Stimulated activated CD4-positive, alpha-beta T cell treated with anti-CD3 and anti-CD28 coated beads, Interleukin-15, amount 100 ng/mL, for 24 hours (primary cell): ENCODE results near the gene IFNL4.
"Not testable (repeated sequence)": the region's sequence is repeated elsewhere in the genome, so short reads cannot be mapped to it uniquely, and the experiment has no call there.

Experiments used
- DNase-seq: peaks from one replicate; pipeline ENCODE4 v3.0.0-alpha.2; 2020

IFNL4 gene

DNA sequence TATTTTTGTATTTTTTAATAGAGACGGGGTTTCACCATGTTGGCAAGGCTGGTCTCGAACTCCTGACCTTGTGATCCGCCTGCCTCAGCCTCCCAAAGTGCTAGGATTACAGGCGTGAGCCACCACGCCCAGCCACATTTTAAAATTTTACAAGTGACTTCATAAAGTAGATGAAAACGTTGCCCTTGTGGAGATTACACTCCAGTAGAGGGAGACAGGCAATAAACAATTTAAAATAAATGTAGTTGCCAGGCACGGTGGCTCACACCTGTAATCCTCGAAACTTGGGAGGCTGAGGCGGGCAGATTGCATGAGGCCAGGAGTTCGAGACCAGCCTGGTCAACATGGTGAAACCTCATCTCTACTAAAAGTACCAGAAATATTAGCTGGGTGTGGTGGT, 29.5 kb downstream of the IFNL4 start:
- DNase-seq, result not testable (repeated sequence)

DNA sequence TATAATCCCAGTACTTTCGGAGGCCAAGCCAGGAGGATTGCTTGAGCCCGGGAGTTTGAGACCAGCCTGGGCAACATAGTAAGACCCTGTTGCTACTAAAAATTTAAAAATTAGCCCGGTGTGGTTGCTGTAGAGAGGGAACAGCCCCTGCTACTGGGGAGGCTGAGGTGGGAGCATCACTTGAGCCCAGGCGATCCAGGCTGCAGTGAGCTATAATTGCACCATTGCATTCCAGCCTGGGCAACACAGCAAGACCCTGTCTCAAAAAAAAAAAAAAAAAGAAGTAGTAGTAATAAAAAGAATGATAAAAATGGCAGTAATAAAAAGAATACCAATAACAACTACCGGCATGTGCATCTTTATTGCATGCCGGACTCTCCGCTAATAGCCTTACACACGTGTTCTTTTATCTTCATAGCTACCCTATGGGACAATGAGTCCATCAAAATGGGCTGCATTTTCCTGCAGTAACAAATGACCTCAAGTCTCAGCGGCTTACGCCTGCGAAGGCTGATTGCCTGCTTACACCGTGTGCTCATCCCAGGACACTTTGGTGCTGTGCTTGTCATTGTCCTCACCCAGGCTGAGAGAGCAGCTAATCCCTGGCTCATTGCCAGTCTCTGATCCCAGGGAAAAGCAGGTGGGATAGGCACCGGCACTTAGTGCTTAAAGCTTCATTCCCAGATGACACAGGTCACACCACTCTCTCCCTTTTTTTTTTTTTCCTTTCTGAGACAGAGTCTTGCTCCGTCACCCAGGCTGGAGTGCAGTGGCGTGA, 30.2 kb downstream of the IFNL4 start:
- DNase-seq, result no peak

DNA sequence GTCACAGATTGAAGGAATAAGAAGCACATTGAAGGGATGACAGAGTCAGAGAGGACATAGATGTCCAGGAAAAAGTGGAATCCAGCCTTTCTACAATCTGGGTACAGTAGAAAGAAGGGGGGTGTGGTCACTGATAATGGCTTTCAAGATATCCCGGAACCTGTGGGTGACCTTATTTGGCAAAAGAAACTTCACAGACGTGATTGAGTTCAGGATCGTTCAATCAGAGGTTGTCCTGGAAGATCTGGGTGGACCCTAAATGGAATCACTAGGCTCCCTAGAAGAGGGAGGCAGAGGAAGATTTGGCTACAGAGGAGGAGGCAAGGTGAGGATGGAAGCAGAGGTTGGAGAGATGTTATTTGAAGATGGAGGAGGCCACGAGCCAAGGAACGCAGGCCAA, 31.6 kb downstream of the IFNL4 start:
- no peak for DNase-seq

DNA sequence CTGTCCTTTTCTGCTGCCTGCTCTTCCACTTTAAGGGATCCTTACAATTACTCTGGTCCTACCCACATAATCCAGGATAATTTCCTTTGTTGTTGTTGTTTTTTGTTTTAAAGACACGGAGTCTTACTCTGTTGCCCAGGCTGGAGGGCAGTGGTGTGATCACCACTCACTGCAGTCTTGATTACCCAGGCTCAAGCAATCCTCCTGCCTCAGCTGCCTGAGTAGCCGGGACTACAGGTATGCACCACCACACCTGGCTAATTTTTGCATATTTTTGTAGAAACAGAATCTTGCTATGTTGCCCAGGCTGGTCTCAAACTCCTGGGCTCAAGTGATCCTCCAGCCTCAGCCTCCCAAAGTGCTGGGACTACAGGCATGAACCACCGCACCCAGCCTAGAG, 33.3 kb downstream of the IFNL4 start:
- not testable (repeated sequence) for DNase-seq

- DNase-seq, result peak; percentile 75
Observed at GRCh38 chr19:39212375-39212742, 36.3 kb downstream of the IFNL4 start.

GRCh38 chr19:39211731-39212374, 36.8 kb downstream of the IFNL4 start:
- no peak for DNase-seq

- no peak for DNase-seq
Observed at GRCh38 chr19:39209196-39209595, 39.5 kb downstream of the IFNL4 start.

- no peak for DNase-seq
Observed at GRCh38 chr19:39208175-39208795, 40.4 kb downstream of the IFNL4 start.

DNA sequence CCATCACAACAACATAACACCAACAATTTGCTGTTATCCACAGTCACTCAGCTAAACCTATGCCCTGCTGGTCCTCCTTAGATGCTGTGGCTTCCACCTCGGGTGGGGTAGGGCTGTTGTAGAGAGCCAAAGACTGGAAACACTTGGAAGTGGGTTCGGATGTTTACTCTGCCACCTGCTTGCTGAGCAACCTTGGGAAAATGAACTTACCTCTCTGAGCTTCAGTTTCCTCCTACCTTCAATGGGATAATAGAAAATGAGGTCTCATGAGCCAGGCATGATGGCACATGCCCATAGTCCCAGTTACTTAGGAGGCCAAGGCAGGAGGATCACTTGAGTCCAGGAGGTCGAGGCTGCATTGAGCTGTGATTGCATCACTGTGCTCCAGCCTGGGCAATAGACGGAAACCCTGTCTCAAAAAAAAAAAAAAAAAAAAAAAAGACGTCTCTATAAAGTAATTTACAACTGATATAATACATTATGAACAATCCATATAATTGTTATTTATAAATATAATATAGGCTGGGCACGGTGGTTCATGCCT, 41.3 kb downstream of the IFNL4 start:
- DNase-seq, result no peak

- DNase-seq, result no peak
Observed at GRCh38 chr19:39206122-39206521, 42.5 kb downstream of the IFNL4 start.

DNA sequence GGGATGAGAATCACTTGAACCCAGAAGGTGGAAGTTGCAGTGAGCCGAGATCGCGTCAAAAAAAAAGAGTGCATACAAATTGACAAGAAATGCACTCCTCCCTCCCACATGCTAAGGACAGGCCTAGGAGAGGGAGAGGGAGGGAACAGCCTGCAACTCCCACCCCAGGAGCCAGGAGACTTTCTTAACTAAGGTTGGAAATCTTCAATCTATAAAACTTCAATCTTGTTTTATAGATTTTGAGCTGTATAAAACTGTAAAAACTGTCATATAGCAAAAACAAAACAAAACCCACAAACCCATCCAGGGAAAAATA, 43.2 kb downstream of the IFNL4 start:
- DNase-seq, result no peak

DNA sequence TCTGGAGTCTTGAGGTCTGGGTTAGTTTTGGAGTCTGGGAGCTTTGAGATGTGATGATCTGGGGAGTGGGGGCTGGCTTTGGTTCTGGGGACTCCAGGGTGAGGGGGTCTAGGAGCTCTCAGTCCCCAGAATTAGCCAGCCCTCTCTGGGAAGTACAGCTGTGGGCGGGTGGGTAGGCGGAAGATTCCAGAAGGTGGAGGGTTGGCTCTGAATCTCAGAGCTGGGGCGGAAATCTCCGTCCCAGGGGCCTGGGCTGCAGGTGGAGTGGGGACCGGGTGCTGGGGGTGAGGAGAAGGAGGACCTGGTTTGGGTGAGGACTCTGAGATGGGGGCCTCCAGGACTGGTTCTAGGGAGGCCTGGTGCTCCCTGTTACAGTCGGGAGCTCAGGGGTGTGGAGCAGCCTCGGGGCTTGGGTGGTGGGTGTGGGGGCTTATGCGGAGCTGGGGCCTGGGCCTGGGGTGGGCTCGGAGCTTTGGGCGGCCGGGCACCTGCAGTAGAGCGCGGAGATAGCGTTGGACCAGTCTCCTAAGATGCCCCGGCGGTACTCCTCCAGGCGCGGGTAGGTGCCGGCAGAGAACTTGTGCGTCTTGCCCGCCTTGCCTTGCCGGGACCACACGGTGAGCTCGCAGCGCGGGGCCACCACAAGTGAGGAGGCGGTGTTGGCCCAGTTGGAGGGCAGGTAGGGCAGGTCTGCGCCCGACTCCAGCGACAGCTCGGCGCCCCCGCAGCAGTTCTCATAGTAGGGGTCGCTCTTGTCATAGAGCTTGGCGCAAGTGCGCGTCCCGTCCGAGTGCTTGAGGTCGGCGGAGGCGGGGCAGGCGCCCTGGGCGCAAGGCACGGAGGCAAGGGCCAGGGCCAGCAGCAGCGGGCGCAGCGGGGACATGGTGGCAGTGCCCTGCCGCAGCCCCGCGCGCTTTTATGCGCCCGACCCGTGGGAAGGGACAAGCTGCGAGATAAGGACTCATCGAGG, 45.0 kb downstream of the IFNL4 start, which contains the start of gene SYCN:
SYCN (minus strand) TSS at position 892 of the 970 bp plus-strand sequence; CDS start at position 883, 9 bp downstream.
- DNase-seq, result no peak

DNA sequence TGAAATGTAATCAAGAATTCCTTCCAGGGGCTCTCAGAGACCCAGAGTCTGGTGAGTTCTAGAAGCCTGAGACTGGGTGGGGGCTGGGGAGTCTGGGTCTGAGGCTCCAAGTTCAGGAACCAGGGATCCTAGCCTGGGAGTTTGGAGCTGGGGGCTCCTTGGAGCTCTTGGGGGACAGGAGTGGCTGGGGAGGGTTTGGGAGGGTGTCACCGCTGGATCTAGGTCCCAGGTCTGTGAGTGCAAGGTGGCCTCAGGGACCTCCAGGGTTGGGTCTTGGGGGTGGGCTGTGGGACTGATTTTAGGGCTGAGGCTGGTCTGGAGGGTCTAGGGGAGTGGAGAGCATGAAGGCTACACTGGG, 45.7 kb downstream of the IFNL4 start:
- DNase-seq, result no peak

GRCh38 chr19:39200803-39201115, 47.9 kb downstream of the IFNL4 start:
- DNase-seq, result no peak

DNA sequence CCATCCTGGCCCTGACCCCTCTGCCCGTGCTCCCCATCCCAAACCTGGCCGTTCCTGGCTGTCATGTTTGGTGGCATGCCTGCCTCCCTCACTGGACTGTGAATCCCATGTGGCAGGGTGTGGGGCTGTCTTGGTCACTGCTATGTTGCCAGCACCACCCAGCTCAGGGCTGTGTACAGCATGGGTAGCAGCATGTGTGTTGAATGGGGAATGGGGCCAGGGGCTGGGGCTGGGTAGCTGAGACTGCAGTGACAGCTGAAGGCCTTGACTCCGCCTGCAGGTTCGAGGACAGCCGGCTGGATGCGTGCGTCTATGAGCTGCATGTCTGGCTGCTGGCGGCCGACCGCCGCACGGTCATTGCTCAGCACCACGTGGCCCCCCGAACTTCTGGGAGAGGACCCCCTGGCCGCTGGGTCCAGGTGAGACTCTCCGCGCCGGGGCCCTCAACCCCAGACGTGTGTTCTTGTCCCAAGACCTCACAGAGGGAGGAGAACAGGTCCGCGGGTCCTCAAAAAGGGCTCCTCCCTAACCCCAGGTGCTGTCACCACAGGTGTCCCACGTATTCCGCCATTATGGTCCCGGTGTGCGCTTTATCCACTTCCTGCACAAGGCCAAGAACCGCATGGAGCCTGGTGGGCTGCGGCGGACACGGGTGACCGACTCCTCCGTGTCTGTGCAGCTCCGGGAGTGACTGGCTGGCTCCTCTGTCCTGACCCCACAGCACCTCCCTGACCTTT, 48.4 kb downstream of the IFNL4 start:
- no peak for DNase-seq

DNA sequence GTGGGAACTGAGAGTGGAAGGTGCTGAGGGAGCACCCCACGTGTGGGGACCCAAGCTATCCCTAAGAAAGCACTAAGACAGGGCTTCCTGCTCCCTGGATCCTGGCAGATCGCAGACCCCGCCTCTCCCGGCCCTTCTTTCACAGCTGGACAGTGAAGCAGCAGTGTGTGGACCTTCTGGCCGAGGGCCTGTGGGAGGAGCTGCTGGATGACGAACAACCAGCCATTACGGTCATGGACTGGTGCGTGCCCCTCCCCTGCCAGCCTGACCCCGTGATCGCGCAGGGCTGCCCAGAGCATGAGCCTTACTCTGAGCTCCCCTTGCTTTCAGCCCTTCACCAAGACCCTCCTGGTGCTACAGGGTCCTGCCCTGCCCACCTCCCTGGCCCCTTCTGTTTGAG, 49.6 kb downstream of the IFNL4 start:
- no peak for DNase-seq

DNA sequence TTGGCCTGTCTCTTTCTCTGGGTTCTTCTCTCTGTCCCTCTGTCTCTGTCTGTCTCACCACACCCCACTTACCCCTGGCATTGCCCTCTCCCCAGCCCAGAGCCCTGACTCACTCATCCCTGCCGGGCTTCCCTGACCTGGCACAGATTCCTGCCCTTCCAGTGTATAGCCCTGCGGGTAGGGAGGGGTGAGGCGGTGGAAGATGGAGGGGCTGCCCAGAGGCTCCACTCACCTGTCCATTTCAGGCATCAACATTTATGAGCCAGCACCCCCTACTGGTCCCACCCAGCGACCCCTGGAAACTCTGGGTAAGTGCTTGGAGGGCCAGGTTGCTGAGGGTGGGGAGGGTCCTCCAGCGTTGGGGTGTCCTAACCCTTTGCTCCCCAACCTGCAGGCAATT, 50.8 kb downstream of the IFNL4 start:
- DNase-seq, result no peak

- peak; percentile 12 for DNase-seq
Observed at GRCh38 chr19:39196860-39197562, 51.6 kb downstream of the IFNL4 start, which contains the start of gene NCCRP1. Gene NCCRP1 (plus strand): TSS chr19:39196964. CDS start chr19:39196983, 19 bp downstream.

- DNase-seq, result no peak
Observed at GRCh38 chr19:39196320-39196719, 52.3 kb downstream of the IFNL4 start.
